HCT116 (cell line): ENCODE measurements around the gene EFR3B. TPM values are rescaled to one million over a fixed set of nuclear protein-coding genes. Genes with fewer than 3 reads are reported as not detected.

Experiments
- ATAC-seq: fragments of 200-7000 bp; cut with Tn5 transposase; 2 replicates; pipeline ENCODE4 v1.9.1; 2020; ENCODE audit warnings: mild to moderate bottlenecking, moderate library complexity
- BruUV-seq: library from RNA; stranded (reverse); fragments of 400-500 nt; replicated peaks from 2 replicates; lab custom pipeline; 2021; lab: Mats Ljungman, UMichigan
- CTCF ChIA-PET: fragments of 300-600 bp; sonication (Branson Sonifier 250); formaldehyde crosslinking; loops from one replicate; lab custom pipeline; 2021; ENCODE audit warnings: antibody characterized with exemption; lab: Charles Lee
- POLR2A ChIA-PET: fragments of 300-600, 350-600 bp; sonication (Branson Sonifier 250); formaldehyde crosslinking; loops from one replicate; lab custom pipeline; 2021; ENCODE audit warnings: antibody characterized with exemption; lab: Charles Lee
- RAD21 ChIA-PET, 2 experiments: fragments of 300-600 bp; sonication (Branson Sonifier 250); formaldehyde crosslinking; loops; one replicate each; lab custom pipeline; 2023; ENCODE audit warnings: low total read pairs in 2 of 2; ENCODE audit not compliant: uncharacterized antibody in 2 of 2, unreplicated experiment in 2 of 2, low non-redundant PET in 1 of 2; lab: Charles Lee
- DNase-seq: peaks from one replicate; pipeline ENCODE4 v3.0.0-alpha.2; 2010; ENCODE audit warnings: low read depth, low spot score
- H2AFZ ChIP-seq: fragments of 200-600 bp; shearing (Covaris generic), sonication (generic); 2 replicates; pipeline ENCODE4 v1.6.1; 2017; ENCODE audit warnings: low read depth, mixed run types, mixed read lengths, antibody characterized with exemption, low read length; ENCODE audit not compliant: poor library complexity, severe bottlenecking
- H3K27ac ChIP-seq: 2 replicates; pipeline ENCODE4 v1.5.1; 2012; ENCODE audit warnings: low read depth, low read length
- H3K27me3 ChIP-seq: fragments of 200-600 bp; sonication (generic); 2 replicates; pipeline ENCODE4 v1.6.1; 2016; ENCODE audit warnings: mixed run types, low read length, mixed read lengths; ENCODE audit not compliant: insufficient read depth
- H3K36me3 ChIP-seq, 2 experiments: fragments of 200-500 bp in 1 of 2; fragments of 200-600 bp in 1 of 2; sonication (Bioruptor generic) in 1 of 2; sonication (generic) in 1 of 2; 2 replicates each; pipeline versions ENCODE4 v1.5.1 to v1.6.1; 2014 to 2016; ENCODE audit warnings: low read length in 2 of 2, inconsistent platforms in 1 of 2, mixed read lengths in 1 of 2, mixed run types in 1 of 2; ENCODE audit not compliant: insufficient read depth in 2 of 2, control insufficient read depth in 1 of 2
- H3K4me1 ChIP-seq, 2 experiments: fragments of 200-600 bp in 1 of 2; sonication (generic) in 1 of 2; 2 replicates each; pipeline versions ENCODE4 v1.5.1 to v1.6.1; 2012 to 2017; ENCODE audit warnings: low read length in 2 of 2, inconsistent platforms in 1 of 2, mild to moderate bottlenecking in 1 of 2, mixed read lengths in 1 of 2, mixed run types in 1 of 2, moderate library complexity in 1 of 2; ENCODE audit not compliant: insufficient read depth in 2 of 2, control insufficient read depth in 1 of 2
- H3K4me2 ChIP-seq: fragments of 200-600 bp; sonication (generic); 2 replicates; pipeline ENCODE4 v1.6.1; 2017; ENCODE audit warnings: mixed run types, low read length, mixed read lengths
- H3K4me3 ChIP-seq, 2 experiments: fragments of 200-600 bp in 1 of 2; sonication (generic) in 1 of 2; replicated peaks in 1 of 2; 2 replicates each; pipeline ENCODE4 v1.5.1; 2011 to 2016; ENCODE audit warnings: low read length in 2 of 2, control low read depth in 1 of 2, low read depth in 1 of 2, mild to moderate bottlenecking in 1 of 2, mixed read lengths in 1 of 2, mixed run types in 1 of 2
- H3K79me2 ChIP-seq: fragments of 200-600 bp; sonication (generic); 2 replicates; pipeline ENCODE4 v1.6.1; 2017; ENCODE audit warnings: mild to moderate bottlenecking, mixed run types, low read length, moderate library complexity, mixed read lengths; ENCODE audit not compliant: insufficient read depth
- H3K9ac ChIP-seq: fragments of 200-600 bp; sonication (generic); 2 replicates; pipeline ENCODE4 v1.6.1; 2016; ENCODE audit warnings: low read length, mixed read lengths
- H3K9me2 ChIP-seq: fragments of 200-600 bp; sonication (generic), shearing (Covaris generic); 2 replicates; pipeline ENCODE4 v1.6.1; 2017; ENCODE audit warnings: mixed run types, mild to moderate bottlenecking, moderate library complexity; ENCODE audit not compliant: insufficient read depth
- H3K9me3 ChIP-seq, 2 experiments: fragments of 200-500 bp in 1 of 2; fragments of 200-600 bp in 1 of 2; sonication (Bioruptor generic) in 1 of 2; sonication (generic) in 1 of 2; 2 replicates each; pipeline ENCODE4 v1.6.1; 2014 to 2017; ENCODE audit warnings: low read length in 2 of 2, mixed read lengths in 2 of 2, inconsistent platforms in 1 of 2, low read depth in 1 of 2, mild to moderate bottlenecking in 1 of 2, mixed run types in 1 of 2, moderate library complexity in 1 of 2; ENCODE audit not compliant: control insufficient read depth in 1 of 2, insufficient read depth in 1 of 2
- H4K20me1 ChIP-seq: fragments of 200-600 bp; sonication (generic), shearing (Covaris generic); 2 replicates; pipeline ENCODE4 v1.6.1; 2017; ENCODE audit warnings: mixed run types, mild to moderate bottlenecking, moderate library complexity; ENCODE audit not compliant: insufficient read depth
- ATF3 ChIP-seq: IDR thresholded peaks from 2 replicates; pipeline ENCODE4 v1.6.1; 2012
- MAX ChIP-seq: IDR thresholded peaks from 2 replicates; pipeline ENCODE4 v1.6.1; 2012
- POLR2A ChIP-seq: IDR thresholded peaks from 2 replicates; pipeline ENCODE4 v1.7.0; 2011; ENCODE audit warnings: borderline replicate concordance; ENCODE audit not compliant: insufficient read depth, insufficient read length; ENCODE audit errors: extremely low read depth
- REST ChIP-seq: IDR thresholded peaks from 2 replicates; pipeline ENCODE4 v1.6.1; 2012; ENCODE audit warnings: low read depth
- intact Hi-C: fragments of 100-400 bp; cut with micrococcal nuclease; formaldehyde crosslinking; loops from 2 replicates; pipeline ENCODE4 v1.10.0; 2022
- total RNA-seq: library from RNA; stranded (reverse); gene quantifications from one replicate; pipeline ENCODE4 v1.2.1, GENCODE V29; 2021; ENCODE audit not compliant: unreplicated experiment

The EFR3B gene
- total RNA-seq, 1 experiment from 2014 or later, result 0.96 TPM

GRCh38 chr2:25159949-25160348, 118.1 kb downstream of the EFR3B start:
- no peak for DNase-seq
- no peaks in the 10 kb centered on the region for H3K9me3 ChIP-seq
- RAD21 ChIA-PET, result no interaction called here

More at GRCh38 chr2:25159949-25160348, 118.1 kb downstream of the EFR3B start:
- TF ChIP-seq ATF3 (no peak), REST (no peak), MAX (no peak), POLR2A (no peak)
- Histone ChIP-seq H3K36me3 (no peaks in the 10 kb centered on the region), H3K4me3 (no peak overlapping the region), H2AFZ (no peak overlapping the region), H3K4me2 (no peak overlapping the region), H3K27me3 (no peaks in the 10 kb centered on the region), H4K20me1 (no peaks in the 10 kb centered on the region), H3K27ac (no peak overlapping the region), H3K9me2 (no peaks in the 10 kb centered on the region), H3K9ac (no peak overlapping the region), H3K79me2 (no peaks in the 10 kb centered on the region), H3K4me1 (no peaks in the 10 kb centered on the region)
- intact Hi-C loops, result loop anchor here (10.0 kb wide), 1 partner anchor 365 kb away; no protein-coding TSS in a partner anchor
- BruUV-seq, result no TSS peak
- ATAC-seq, result peak; percentile 91
- ChIA-PET CTCF (no interaction called here), POLR2A (no interaction called here)
